Transverse colon (tissue), 4 donors: ENCODE measurements around the gene COL1A1.

Experiments used
- POLR2A ChIP-seq: fragments of 450-650 bp; IDR thresholded peaks from one replicate; pipeline ENCODE4 v1.6.1; 2016; ENCODE audit warnings: antibody characterized with exemption, mild to moderate bottlenecking, moderate library complexity
- POLR2AphosphoS5 ChIP-seq, 3 donors: sonication (generic); formaldehyde crosslinking; IDR thresholded peaks; one replicate each; pipeline ENCODE4 v1.6.1; 2016; ENCODE audit warnings: antibody characterized with exemption in 3 of 3
- TF ChIP-seq, protein P1 (sequence below), 5 experiments: fragments of 200-600 bp in 3 of 5; fragments of 450-650 bp in 2 of 5; sonication (generic) in 3 of 5; IDR thresholded peaks; 1 replicate in 2 of 5; 2 replicates in 3 of 5; pipeline ENCODE4 v1.5.1; 2016 to 2017; ENCODE audit warnings: antibody characterized with exemption in 5 of 5, inconsistent platforms in 3 of 5, mild to moderate bottlenecking in 2 of 5, moderate library complexity in 1 of 5

DNA sequence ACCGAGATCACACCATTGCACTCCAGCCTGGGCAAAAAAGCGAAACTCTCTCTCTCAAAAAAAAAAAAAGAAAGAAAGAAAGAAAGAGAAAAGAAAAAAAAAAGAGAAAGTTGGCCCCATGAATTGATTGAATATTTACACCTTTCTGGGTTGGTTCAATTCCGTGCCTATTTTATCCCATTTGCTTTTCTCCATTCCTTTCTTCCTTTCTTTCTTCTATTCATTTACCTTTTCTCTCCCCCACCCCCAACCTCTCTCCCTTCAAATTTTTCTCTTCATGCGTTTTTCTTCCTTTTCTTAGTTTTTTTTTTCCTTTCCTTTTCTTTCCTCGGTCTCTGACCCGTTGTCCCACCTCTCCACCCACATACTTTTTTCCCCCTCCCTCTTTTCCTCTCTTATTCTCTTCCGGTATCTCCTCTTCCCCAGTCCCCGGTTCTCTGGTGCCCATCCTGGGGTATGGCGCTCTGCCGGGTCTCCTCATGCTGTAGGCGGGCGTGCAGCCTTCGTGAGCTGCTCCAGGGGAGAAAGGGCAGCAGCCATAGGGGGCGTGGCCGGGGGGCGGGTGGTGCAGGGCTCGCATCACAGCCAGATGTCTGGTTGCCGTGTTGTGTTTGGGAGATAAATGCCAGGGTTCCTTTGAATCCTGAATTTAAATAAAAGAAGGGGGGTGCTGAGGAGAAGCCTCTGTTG, 5.3 kb upstream of the COL1A1 start:
- TF ChIP-seq, protein P1, sequence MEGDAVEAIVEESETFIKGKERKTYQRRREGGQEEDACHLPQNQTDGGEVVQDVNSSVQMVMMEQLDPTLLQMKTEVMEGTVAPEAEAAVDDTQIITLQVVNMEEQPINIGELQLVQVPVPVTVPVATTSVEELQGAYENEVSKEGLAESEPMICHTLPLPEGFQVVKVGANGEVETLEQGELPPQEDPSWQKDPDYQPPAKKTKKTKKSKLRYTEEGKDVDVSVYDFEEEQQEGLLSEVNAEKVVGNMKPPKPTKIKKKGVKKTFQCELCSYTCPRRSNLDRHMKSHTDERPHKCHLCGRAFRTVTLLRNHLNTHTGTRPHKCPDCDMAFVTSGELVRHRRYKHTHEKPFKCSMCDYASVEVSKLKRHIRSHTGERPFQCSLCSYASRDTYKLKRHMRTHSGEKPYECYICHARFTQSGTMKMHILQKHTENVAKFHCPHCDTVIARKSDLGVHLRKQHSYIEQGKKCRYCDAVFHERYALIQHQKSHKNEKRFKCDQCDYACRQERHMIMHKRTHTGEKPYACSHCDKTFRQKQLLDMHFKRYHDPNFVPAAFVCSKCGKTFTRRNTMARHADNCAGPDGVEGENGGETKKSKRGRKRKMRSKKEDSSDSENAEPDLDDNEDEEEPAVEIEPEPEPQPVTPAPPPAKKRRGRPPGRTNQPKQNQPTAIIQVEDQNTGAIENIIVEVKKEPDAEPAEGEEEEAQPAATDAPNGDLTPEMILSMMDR (IDR thresholded peaks at IDR 0.05) = no peak
- TF ChIP-seq POLR2AphosphoS5 (IDR thresholded peaks at IDR 0.05) = no peak
- TF ChIP-seq POLR2A = no peak
